K562 (cell line): ENCODE data around the gene CEACAM18. TPM values are rescaled to one million over a fixed set of nuclear protein-coding genes. Genes with fewer than 3 reads are reported as not detected.
A peak's percentile ranks its signal among the peaks of the same experiment; 100 is the strongest.

Source experiments
- CBX1 ChIP-seq: sonication (generic); IDR thresholded peaks from 2 replicates; pipeline ENCODE4 v1.6.1; 2016; ENCODE audit warnings: antibody characterized with exemption, low read depth, mild to moderate bottlenecking
- CREB1 ChIP-seq, 2 experiments: sonication (generic) in 1 of 2; formaldehyde crosslinking in 1 of 2; IDR thresholded peaks; 2 replicates each; pipeline versions ENCODE4 v1.6.1 to v1.8.0; 2012 to 2022; ENCODE audit warnings: inconsistent platforms in 1 of 2, mild to moderate bottlenecking in 1 of 2, missing genetic modification reagents in 1 of 2, moderate library complexity in 1 of 2
- CSDE1 ChIP-seq, 2 experiments: fragments of 450-650 bp; IDR thresholded peaks; 2 replicates each; pipeline ENCODE4 v1.6.1; 2016; ENCODE audit warnings: mild to moderate bottlenecking in 1 of 2
- ELF4 ChIP-seq: fragments of 450-650 bp; formaldehyde crosslinking; IDR thresholded peaks from 2 replicates; pipeline ENCODE4 v1.4.0; 2022; ENCODE audit warnings: missing genetic modification characterization
- GABPB1 ChIP-seq: sonication (generic); formaldehyde crosslinking; IDR thresholded peaks from 2 replicates; pipeline ENCODE4 v1.8.0; 2022; ENCODE audit warnings: mild to moderate bottlenecking, missing genetic modification reagents
- MTA2 ChIP-seq: fragments of 450-650 bp; IDR thresholded peaks from 2 replicates; pipeline ENCODE4 v1.6.1; 2016; ENCODE audit warnings: low read depth
- PTBP1 ChIP-seq: fragments of 200-400 bp; formaldehyde crosslinking; IDR thresholded peaks from 2 replicates; pipeline ENCODE4 v1.6.1; 2017; ENCODE audit warnings: low read depth, low read length
- TFAM ChIP-seq: fragments of 250-450 bp; sonication (Bioruptor Pico); conservative IDR thresholded peaks from 2 replicates; pipeline ENCODE4 v1.5.0; 2021; ENCODE audit warnings: mild to moderate bottlenecking, moderate library complexity
- ZC3H11A ChIP-seq: IDR thresholded peaks from 2 replicates; pipeline ENCODE4 v1.6.1; 2012; ENCODE audit warnings: low read depth, low read length, improper control_type of control experiment
- ZNF57 ChIP-seq: fragments of 450-650 bp; formaldehyde crosslinking; IDR thresholded peaks from 2 replicates; pipeline ENCODE4 v1.4.0; 2020; ENCODE audit warnings: mild to moderate bottlenecking, moderate library complexity
- ZNF695 ChIP-seq: fragments of 450-650 bp; formaldehyde crosslinking; IDR thresholded peaks from 2 replicates; pipeline ENCODE4 v1.4.0; 2020; ENCODE audit warnings: mild to moderate bottlenecking, moderate library complexity
- ZNF766 ChIP-seq: fragments of 200-800 bp; sonication (Bioruptor generic); conservative IDR thresholded peaks from 2 replicates; pipeline ENCODE4 v1.6.1; 2016; ENCODE audit warnings: missing genetic modification characterization, missing compliant biosample characterization
- ZNF780A ChIP-seq: fragments of 250-450 bp; sonication (Bioruptor Pico); IDR thresholded peaks from 2 replicates; pipeline ENCODE4 v1.5.0; 2021; ENCODE audit warnings: mild to moderate bottlenecking
- polyA plus RNA-seq, 8 experiments: library from polyadenylated mRNA; depleted of rRNA in 4 of 8; stranded (reverse) in 5 of 8; unstranded in 3 of 8; fragments of >200 nt; fragmentation: Nextera tagmentation in 2 of 8; fragmentation: Illumina TruSeq in 1 of 8; extraction: Ambion mirVana in 2 of 8; extraction: Trizol in 1 of 8; gene quantifications; 2 replicates each; pipeline versions ENCODE4 v1.2.1 to v1.2.3, GENCODE V29; 2011 to 2014; ENCODE audit warnings: inconsistent platforms in 1 of 8, missing spikeins in 1 of 8
- total RNA-seq, 7 experiments: library from RNA; depleted of rRNA in 6 of 7; stranded (reverse); fragments of >200 nt in 6 of 7; fragmentation: Illumina TruSeq in 2 of 7; extraction: Trizol in 2 of 7; gene quantifications; 2 replicates each; pipeline versions ENCODE4 v1.2.1 to v1.2.3, GENCODE V29; 2011 to 2021; ENCODE audit warnings: low replicate concordance in 1 of 7
- TF ChIP-seq, protein P1 (sequence below): IDR thresholded peaks from 2 replicates; pipeline ENCODE4 v1.6.1; 2011; ENCODE audit warnings: borderline replicate concordance, low read depth, mild to moderate bottlenecking, moderate library complexity, low read length; ENCODE audit not compliant: insufficient read depth, poor library complexity, severe bottlenecking
- TF ChIP-seq, protein P2 (sequence below), 2 experiments: fragments of 450-650 bp; IDR thresholded peaks; 2 replicates each; pipeline ENCODE4 v1.6.1; 2018; ENCODE audit warnings: mild to moderate bottlenecking in 2 of 2, low read depth in 1 of 2; ENCODE audit not compliant: partially characterized antibody in 2 of 2
- TF ChIP-seq, protein P3 (sequence below): sonication (generic); formaldehyde crosslinking; IDR thresholded peaks from 2 replicates; pipeline ENCODE4 v1.8.0; 2022; ENCODE audit warnings: mild to moderate bottlenecking, missing genetic modification reagents, borderline replicate concordance
- TF ChIP-seq, protein P4 (sequence below): fragments of 250-450 bp; sonication (Bioruptor Pico); IDR thresholded peaks from 2 replicates; pipeline ENCODE4 v1.4.0; 2020; ENCODE audit warnings: mild to moderate bottlenecking

The CEACAM18 gene
- total and polyA plus RNA-seq, 9 of the 15 experiments (the other 6 are each of a cell fraction or from before 2014, with no cell fraction given): 0.08 to 0.24 (median 0.15) TPM; not detected in 3

DNA sequence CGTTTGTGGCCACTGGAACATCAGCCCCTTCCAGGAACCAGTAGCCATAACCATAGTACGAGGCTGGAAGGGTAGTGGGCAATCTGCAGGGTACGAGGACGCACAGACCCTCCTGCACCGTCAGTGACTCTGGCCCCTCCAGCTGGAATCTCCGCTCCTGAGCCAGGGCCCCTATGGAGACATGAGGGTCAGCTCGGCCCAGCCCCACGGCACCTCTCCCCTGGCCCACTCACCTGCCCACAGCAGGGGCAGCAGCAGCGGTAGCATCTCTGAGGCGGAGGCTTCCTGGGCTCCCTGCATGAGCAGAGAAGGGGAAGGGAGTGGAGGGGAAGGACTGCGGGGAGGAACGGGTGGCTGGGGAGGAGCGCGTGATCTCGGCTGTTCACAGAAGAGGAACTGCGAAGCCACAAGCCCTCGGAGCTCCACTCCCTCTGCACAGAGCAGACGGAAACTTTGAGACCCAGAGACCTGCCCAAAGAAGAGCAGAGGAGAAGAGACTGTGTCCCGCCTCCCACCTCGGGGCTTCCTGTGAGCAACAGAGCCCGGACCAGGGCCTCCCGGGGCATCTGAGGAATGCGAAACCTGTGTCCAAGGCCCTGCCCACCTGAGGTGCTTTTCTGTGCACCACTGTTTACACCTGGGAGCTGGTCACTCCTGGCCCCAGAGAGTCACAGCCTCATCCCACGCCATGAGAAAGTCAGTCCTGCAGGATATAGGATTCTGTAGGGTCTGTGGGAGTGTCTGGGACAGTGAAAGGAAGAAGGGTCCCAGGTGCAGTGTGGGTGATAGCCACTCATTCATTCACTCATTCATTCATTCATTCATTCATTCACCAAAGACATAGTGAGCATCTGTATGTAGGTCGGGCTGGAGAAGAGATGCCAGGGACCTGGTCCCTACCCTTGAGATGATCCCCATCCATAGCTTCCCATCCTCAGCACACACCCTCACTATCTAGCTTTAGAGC, 53.3 kb downstream of the CEACAM18 start, which contains the start of gene SIGLEC6 (continued):
- TF ChIP-seq PTBP1: no peak
- TF ChIP-seq ZNF57 (CRISPR knock-in tag): no peak
- peak; percentile 28; the same call in 1 of the 2 replicates for TF ChIP-seq GABPB1 (CRISPR knock-in tag)
- no peak for TF ChIP-seq CBX1
- TF ChIP-seq ZNF695 (CRISPR knock-in tag): no peak
- TF ChIP-seq TFAM (CRISPR knock-in tag): no peak
- TF ChIP-seq, protein P1, sequence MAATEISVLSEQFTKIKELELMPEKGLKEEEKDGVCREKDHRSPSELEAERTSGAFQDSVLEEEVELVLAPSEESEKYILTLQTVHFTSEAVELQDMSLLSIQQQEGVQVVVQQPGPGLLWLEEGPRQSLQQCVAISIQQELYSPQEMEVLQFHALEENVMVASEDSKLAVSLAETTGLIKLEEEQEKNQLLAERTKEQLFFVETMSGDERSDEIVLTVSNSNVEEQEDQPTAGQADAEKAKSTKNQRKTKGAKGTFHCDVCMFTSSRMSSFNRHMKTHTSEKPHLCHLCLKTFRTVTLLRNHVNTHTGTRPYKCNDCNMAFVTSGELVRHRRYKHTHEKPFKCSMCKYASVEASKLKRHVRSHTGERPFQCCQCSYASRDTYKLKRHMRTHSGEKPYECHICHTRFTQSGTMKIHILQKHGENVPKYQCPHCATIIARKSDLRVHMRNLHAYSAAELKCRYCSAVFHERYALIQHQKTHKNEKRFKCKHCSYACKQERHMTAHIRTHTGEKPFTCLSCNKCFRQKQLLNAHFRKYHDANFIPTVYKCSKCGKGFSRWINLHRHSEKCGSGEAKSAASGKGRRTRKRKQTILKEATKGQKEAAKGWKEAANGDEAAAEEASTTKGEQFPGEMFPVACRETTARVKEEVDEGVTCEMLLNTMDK: no peak
- TF ChIP-seq ZC3H11A: no peak
- no peak for TF ChIP-seq CREB1 (IDR thresholded peaks at IDR 0.05)
- TF ChIP-seq CREB1 (CRISPR knock-in tag; IDR thresholded peaks at IDR 0.05): no peak
- no peak for TF ChIP-seq ZNF780A (CRISPR knock-in tag)
- no peak for TF ChIP-seq ELF4 (CRISPR knock-in tag)
- TF ChIP-seq, protein P2, sequence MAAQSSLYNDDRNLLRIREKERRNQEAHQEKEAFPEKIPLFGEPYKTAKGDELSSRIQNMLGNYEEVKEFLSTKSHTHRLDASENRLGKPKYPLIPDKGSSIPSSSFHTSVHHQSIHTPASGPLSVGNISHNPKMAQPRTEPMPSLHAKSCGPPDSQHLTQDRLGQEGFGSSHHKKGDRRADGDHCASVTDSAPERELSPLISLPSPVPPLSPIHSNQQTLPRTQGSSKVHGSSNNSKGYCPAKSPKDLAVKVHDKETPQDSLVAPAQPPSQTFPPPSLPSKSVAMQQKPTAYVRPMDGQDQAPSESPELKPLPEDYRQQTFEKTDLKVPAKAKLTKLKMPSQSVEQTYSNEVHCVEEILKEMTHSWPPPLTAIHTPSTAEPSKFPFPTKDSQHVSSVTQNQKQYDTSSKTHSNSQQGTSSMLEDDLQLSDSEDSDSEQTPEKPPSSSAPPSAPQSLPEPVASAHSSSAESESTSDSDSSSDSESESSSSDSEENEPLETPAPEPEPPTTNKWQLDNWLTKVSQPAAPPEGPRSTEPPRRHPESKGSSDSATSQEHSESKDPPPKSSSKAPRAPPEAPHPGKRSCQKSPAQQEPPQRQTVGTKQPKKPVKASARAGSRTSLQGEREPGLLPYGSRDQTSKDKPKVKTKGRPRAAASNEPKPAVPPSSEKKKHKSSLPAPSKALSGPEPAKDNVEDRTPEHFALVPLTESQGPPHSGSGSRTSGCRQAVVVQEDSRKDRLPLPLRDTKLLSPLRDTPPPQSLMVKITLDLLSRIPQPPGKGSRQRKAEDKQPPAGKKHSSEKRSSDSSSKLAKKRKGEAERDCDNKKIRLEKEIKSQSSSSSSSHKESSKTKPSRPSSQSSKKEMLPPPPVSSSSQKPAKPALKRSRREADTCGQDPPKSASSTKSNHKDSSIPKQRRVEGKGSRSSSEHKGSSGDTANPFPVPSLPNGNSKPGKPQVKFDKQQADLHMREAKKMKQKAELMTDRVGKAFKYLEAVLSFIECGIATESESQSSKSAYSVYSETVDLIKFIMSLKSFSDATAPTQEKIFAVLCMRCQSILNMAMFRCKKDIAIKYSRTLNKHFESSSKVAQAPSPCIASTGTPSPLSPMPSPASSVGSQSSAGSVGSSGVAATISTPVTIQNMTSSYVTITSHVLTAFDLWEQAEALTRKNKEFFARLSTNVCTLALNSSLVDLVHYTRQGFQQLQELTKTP (IDR thresholded peaks at IDR 0.05; ENCODE audit: low read depth in 1 of 2, partially characterized antibody in 2 of 2): no peak
- TF ChIP-seq, protein P3, sequence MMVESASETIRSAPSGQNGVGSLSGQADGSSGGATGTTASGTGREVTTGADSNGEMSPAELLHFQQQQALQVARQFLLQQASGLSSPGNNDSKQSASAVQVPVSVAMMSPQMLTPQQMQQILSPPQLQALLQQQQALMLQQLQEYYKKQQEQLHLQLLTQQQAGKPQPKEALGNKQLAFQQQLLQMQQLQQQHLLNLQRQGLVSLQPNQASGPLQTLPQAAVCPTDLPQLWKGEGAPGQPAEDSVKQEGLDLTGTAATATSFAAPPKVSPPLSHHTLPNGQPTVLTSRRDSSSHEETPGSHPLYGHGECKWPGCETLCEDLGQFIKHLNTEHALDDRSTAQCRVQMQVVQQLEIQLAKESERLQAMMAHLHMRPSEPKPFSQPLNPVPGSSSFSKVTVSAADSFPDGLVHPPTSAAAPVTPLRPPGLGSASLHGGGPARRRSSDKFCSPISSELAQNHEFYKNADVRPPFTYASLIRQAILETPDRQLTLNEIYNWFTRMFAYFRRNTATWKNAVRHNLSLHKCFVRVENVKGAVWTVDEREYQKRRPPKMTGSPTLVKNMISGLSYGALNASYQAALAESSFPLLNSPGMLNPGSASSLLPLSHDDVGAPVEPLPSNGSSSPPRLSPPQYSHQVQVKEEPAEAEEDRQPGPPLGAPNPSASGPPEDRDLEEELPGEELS (CRISPR knock-in tag): no peak
- TF ChIP-seq ZNF766 (CRISPR knock-in tag): peak; percentile 33
- no peak for TF ChIP-seq MTA2
- TF ChIP-seq, protein P4, sequence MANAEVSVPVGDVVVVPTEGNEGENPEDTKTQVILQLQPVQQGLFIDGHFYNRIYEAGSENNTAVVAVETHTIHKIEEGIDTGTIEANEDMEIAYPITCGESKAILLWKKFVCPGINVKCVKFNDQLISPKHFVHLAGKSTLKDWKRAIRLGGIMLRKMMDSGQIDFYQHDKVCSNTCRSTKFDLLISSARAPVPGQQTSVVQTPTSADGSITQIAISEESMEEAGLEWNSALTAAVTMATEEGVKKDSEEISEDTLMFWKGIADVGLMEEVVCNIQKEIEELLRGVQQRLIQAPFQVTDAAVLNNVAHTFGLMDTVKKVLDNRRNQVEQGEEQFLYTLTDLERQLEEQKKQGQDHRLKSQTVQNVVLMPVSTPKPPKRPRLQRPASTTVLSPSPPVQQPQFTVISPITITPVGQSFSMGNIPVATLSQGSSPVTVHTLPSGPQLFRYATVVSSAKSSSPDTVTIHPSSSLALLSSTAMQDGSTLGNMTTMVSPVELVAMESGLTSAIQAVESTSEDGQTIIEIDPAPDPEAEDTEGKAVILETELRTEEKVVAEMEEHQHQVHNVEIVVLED (CRISPR knock-in tag): no peak
- no peak for TF ChIP-seq CSDE1 (IDR thresholded peaks at IDR 0.05)
